ENCODE measurements around the gene KIAA2012. TPM values are rescaled to one million over a fixed set of nuclear protein-coding genes. Genes with fewer than 3 reads are reported as not detected.

The KIAA2012 gene
- total RNA-seq, 1 donor from 2014 or later = not detected

- DNase-seq (ENCODE audit: low spot score) = no peak
- ATAC-seq = no peak
- intact Hi-C loops (cut with DNase I) = no loop called here
Observed at GRCh38 chr2:202108345-202108744, 35.3 kb downstream of the KIAA2012 start.

- ATAC-seq (no peak), DNase-seq (ENCODE audit: low spot score) (no peak)
- intact Hi-C loops (cut with DNase I) = no loop called here
Observed at GRCh38 chr2:202109139-202109736, 36.2 kb downstream of the KIAA2012 start.

DNA sequence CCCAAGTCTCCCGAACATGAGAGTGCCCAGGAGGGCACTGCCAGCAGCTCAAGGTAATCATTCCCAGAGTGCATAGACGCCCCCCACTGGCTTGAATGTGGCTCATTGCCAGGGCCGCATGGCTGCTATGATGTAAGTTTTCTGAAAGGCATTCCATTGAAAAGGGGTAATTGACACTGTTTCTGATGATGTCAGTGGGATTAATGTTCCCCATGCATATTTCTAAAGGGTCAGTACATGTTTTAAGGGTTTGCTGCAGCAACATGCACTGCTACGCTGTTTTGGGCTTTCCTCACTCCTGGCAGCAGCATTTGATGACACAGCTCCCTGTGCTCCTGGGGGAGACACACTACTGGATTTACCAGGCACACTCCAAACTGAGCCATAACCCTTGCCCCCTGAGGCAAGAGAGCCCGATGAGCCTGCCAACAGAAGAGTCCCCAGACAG, 36.7 kb downstream of the KIAA2012 start:
- intact Hi-C loops (cut with DNase I) = no loop called here
- DNase-seq (ENCODE audit: low spot score) (peak; percentile 66), ATAC-seq (peak; percentile 89)

GRCh38 chr2:202110491-202110890, 37.4 kb downstream of the KIAA2012 start:
- DNase-seq (ENCODE audit: low spot score) (no peak), ATAC-seq (peak; percentile 6)
- intact Hi-C loops (cut with DNase I) = no loop called here

DNA sequence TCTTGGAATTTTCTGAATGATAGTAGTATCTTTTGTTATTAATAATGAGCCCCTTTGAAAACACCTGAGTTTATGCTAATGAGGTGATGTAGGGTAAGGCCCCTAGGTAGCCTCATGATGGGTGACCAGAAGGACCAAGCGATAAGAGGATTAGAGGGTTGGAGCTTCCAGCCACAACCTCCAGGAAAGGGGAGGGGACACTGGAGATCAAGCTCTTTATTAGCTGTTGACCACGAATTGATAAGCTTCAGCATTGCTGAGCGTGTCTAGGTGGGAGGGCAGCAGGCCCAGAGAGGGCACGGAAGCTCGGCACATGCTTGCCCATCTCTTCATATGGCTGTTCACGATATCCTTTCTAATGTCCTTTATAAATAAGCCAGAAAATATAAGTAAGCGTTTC, 39.0 kb downstream of the KIAA2012 start:
- ATAC-seq (no peak), DNase-seq (ENCODE audit: low spot score) (no peak)
- intact Hi-C loops (cut with DNase I) = no loop called here

- ATAC-seq = no peak
- no peak for DNase-seq (ENCODE audit: low spot score)
- intact Hi-C loops (cut with DNase I) = no loop called here
Observed at GRCh38 chr2:202113571-202114142, 40.6 kb downstream of the KIAA2012 start.

- DNase-seq (ENCODE audit: low spot score) (no peak), ATAC-seq (no peak)
- intact Hi-C loops (cut with DNase I) = no loop called here
Observed at GRCh38 chr2:202114291-202114690, 41.2 kb downstream of the KIAA2012 start.

DNA sequence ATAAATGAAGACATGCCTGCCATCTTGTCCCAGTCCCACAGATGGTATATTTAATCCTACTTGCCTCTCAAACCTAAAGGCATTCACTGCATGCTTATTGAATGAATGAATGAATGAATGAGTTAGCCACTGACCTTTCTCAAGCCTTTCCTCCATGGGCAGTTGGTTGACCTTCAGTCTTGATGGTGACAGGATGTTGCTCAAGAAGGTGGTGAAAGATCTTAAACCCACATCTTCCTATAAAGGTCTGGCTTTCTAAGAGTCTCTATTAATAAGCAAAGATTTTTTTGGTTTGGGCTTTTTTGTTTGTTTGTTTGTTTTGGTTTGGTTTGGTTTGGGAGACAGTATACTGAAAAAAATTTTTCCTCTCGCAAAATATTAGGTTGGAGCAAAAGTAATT, 41.7 kb downstream of the KIAA2012 start:
- intact Hi-C loops (cut with DNase I) = no loop called here

DNA sequence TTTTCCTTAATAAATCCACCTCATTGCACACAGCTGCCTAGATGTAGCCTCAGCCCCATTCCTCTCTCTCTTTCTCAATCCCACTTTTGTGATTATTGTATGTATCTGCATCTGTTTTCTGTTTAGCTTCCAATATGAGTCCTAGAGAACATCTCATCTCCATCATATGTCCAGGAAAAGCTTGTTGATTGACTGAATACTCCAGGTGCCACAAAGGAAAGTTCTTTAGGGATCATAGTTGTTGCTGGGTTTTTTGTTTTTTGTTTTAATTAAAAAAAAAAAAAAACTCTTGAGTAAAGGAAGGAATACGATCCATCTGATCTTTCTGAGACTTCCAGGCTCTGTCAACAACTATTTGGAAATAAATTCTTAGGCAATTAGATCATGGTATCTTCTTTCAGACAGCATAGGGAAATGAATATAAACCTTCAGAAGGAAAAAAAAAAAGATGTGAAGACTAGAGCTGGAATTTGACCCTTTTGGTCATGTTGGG, 42.5 kb downstream of the KIAA2012 start:
- intact Hi-C loops (cut with DNase I) = no loop called here
- ATAC-seq (peak; percentile 71), DNase-seq (ENCODE audit: low spot score) (no peak)

More for the DNA sequence above, 41.7 kb downstream of the KIAA2012 start:
- ATAC-seq (no peak), DNase-seq (ENCODE audit: low spot score) (no peak)

GRCh38 chr2:202116691-202117090, 43.6 kb downstream of the KIAA2012 start:
- ATAC-seq = no peak
- DNase-seq (ENCODE audit: low spot score) = no peak
- intact Hi-C loops (cut with DNase I) = no loop called here

- intact Hi-C loops (cut with DNase I) = no loop called here
- DNase-seq (ENCODE audit: low spot score) = no peak
- no peak for ATAC-seq
Observed at GRCh38 chr2:202118168-202118567, 45.1 kb downstream of the KIAA2012 start.

DNA sequence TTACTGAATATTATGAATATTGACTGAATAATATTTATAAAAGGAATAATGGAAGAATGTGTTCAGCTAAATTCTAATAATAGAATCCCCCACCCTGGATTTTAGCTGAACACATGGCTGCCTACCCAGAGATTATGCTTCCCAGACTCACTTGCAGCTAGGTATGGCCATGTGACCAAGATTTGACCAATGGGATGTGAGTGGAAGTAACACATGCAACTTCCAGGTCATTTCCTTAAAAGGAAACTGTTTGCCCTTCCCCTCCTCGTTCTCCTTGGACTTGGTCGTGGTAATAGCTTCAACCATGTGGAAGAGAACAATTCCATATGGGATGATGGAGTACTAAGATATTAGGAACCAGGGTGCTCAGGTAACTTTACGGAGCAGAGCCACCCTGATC, 47.8 kb downstream of the KIAA2012 start:
- intact Hi-C loops (cut with DNase I) = no loop called here
- DNase-seq (ENCODE audit: low spot score) = no peak
- ATAC-seq = no peak

DNA sequence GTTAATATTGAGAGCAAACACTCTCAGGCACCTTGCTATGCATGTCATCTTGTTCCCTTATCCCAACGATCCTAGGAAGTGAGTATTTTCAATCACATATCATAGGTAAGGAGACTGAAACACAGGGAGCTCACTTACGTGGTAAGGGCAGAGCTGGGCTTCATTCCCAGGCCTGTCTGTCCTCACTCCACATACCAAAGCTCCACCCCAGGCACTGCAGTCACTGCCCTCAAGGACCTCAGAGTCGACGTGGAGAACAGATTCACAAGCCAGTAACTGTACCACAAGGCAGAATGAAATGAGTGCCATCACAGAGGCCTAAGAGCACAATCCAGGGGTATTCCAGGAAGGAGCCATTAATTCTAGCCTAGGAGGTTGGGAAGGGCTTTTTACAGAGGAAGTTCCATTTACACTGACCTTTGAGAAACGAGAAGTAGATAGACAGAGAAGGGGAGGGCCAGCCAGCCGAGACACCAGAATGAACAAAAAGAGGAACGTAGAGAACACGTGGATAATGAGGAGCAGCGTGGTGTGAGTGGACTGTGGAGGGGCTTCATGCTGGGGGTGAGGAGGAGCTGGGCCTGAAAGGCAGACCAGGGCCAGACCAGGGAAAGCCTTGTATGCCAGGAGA, 48.6 kb downstream of the KIAA2012 start:
- intact Hi-C loops (cut with DNase I) = no loop called here
- peak; percentile 63 for ATAC-seq
- DNase-seq (ENCODE audit: low spot score) = no peak

DNA sequence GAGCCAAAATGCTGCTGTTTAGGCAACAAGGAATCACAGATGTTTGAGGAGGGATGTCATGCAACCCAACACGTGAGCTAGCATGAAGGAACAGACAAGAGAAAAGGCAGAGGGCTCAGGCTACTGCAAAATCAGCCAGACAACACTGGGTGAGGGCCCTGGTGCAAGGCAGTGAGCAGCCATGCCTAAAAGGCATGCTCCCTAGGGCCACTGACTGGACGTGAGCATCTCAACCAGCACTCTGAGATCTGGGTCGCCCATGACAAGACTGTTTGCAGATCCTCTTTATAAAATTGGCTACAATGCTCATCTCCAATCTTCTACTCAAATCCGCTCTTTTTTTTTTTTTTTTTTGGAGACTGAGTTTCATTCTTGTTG, 49.1 kb downstream of the KIAA2012 start:
- no peak for DNase-seq (ENCODE audit: low spot score)
- intact Hi-C loops (cut with DNase I) = no loop called here
- ATAC-seq = peak; percentile 32

GRCh38 chr2:202122980-202123720, 50.1 kb downstream of the KIAA2012 start:
- no peak for DNase-seq (ENCODE audit: low spot score)
- intact Hi-C loops (cut with DNase I) = no loop called here
- peak; percentile 70 for ATAC-seq

DNA sequence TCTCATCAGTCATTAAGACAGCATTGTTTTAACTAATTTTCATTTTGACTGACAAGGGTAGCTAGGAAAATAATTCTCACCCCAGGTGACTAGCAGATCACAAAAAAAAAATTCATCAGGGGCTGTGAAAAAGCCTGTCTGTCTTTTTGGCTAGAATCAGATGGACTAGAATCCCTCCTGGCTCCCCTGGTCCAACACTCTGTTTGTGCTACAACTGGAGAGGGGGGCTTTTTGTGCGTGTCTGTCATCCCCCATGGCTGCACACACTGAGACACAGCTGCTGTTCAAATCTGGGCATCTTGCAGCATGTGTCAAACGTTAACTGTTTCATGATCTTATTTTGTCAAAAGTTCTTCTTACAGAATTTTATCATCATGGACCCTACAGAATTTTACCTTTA, 51.2 kb downstream of the KIAA2012 start:
- intact Hi-C loops (cut with DNase I) = no loop called here
- ATAC-seq (no peak), DNase-seq (ENCODE audit: low spot score) (no peak)

DNA sequence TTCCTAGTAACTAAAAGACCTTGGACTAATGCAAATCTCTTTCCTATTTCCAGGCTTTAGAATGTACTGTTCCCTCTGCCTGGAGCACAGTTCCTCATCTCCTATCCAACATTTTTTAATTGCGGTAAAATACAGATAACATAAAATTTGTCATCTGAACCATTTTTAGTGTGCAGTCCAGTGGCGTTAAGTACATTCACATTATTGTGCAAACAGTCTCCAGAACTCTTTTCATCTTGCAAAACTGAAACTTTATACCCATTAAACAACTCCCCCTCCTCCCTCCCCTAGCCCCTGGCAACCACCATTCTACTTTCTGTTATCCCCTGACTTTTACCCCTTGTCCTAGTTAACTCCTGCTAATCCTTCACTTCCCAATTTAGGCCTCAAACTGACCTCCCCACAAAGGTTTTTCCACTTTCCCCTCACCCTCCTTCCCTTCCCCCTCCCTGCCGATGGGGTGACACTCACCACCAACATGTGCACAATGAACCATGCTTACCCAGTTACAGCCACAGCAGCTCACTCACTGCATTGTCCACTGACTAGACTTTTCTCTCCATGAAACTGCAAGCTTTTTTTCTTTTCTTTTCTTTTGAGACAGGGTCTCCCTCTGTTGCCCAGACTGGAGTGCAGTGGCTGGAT, 54.8 kb downstream of the KIAA2012 start:
- no peak for DNase-seq (ENCODE audit: low spot score)
- intact Hi-C loops (cut with DNase I) = no loop called here
- ATAC-seq = peak; percentile 44

DNA sequence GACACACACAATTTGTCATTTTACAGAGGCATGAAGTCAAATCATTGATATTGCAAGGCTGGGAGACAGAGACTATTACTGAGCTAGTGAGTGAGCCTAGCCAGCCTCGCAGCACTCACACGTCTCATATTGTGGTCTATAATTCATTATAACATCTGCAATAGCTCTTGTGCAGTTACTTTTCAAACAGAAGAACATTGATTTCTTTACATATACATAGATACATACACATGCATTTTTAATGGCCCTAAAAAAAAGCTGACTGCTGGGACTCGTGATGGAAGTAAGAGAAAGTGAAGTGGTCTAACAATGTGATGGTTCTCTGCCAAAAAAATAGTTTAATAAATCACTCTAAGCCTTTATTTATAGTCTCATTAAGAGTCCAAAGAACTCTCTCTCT, 56.8 kb downstream of the KIAA2012 start:
- ATAC-seq (no peak), DNase-seq (ENCODE audit: low spot score) (no peak)
- intact Hi-C loops (cut with DNase I) = no loop called here

DNA sequence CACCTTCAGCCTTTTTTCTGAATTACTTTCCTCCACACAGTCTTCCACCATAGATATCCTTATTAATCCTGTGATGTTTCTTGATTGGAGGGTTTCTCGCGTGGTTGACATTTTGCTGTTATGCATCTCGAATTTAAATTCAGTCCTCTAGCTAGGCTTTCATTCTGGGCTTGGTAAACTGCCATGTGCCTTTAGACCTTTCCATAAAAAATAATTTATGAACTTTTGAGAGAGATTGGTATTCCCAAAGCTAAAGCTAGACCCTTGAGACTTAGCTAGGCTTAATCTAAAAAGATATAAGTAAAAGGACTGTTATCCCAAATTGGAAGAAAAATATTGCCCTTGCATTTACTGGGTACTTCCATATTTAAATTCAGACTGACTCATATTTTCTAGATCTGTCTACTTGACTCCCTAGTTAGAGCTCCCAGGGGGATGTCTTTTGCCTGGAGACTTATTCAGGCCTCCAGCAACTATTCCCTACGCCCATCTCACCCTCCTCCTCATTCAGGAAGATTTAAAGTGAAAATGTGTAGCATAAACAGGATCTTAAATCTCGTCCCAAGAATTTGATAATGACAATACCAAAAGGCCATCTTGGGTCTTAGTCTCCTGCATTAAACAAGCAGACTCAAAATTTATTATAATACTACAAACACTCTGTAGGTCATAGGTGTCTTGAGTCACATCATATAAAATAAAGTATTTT, 60.3 kb downstream of the KIAA2012 start:
- intact Hi-C loops (cut with DNase I) = no loop called here
- ATAC-seq = no peak

More for the DNA sequence above, 60.3 kb downstream of the KIAA2012 start:
- DNase-seq (ENCODE audit: low spot score) = no peak

All from sciatic nerve (tissue), 2 donors.